NK-92 (cell line): ENCODE results near the gene ANTKMT.
"Not testable (repeated sequence)": the region's sequence is repeated elsewhere in the genome, so short reads cannot be mapped to it uniquely, and the experiment has no call there.

ENCODE experiments used
- DNase-seq: peaks from one replicate; lab custom pipeline; 2025; ENCODE audit not compliant: unreplicated experiment; lab: John Stamatoyannopoulos, UW

ANTKMT gene

DNA sequence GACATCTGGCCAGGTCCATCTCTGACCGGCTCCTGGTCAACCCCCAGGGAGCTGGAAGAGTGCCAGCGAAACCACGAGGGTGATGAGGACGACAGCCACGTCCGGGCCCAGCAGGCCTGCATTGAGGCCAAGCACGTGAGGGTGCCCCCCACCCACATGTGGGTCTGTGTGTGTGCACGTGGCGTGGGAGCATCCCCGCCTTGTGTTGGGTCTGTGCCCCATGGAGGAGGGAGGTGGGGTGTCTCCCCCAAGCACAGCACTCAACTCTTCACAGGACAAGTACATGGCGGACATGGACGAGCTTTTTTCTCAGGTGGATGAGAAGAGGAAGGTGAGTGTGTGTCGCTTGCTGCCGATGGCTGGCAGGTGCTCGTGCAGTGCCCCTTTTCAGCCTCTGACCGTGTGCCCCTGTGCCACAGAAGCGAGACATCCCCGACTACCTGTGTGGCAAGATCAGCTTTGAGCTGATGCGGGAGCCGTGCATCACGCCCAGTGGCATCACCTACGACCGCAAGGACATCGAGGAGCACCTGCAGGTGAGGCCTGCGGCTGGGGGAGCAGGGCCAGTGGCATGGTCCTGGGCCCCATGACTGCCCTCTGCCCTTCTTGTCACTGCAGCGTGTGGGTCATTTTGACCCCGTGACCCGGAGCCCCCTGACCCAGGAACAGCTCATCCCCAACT is 39.1 kb upstream of the ANTKMT start:
- no peak for DNase-seq

DNA sequence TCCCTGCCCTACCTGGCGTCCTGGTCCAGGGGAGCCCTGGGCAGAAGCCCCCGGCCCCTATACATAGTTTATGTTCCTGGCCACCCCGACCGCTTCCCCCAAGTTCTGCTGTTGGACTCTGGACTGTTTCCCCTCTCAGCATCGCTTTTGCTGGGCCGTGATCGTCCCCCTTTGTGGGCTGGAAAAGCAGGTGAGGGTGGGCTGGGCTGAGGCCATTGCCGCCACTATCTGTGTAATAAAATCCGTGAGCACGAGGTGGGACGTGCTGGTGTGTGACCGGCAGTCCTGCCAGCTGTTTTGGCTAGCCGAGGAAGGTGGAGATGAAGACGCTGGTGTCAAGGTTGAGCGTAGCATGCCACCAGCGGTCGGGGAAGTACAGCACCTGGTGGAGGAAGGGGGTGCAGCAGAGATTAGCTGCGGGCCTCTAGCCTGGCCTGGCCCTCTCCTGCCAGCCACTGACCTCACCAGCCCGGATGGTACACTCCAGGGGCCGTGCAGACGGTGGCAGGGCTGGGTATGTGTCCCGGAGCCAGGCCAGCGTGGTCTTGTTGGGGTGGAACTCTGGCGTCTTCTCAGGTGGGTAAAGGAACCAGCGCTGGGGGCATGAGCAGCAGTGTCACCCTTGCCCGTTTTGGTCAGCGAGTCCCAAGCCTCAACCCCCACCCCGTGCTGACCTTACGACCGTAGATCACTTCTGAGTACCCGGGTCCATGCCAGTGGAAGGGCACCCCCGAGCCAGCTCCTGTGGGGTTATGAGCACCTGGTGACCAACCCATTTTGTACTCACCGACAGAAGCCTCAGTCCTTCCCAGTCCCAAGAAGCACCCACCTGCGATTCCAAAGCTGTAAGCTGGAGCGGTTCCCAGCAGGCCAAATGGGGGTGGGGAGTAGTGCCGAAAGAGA is 38.2 kb upstream of the ANTKMT start:
- DNase-seq, result no peak

- no peak for DNase-seq
Measured at GRCh38 chr16:683396-684070, 37.4 kb upstream of the ANTKMT start.

- DNase-seq, result peak; percentile 71
Measured at GRCh38 chr16:684071-684794, 36.7 kb upstream of the ANTKMT start, which contains the start of gene JMJD8. Gene JMJD8 (minus strand): TSS chr16:684334. CDS start chr16:684319, 15 bp downstream.

GRCh38 chr16:684961-685696 is 35.8 kb upstream of the ANTKMT start:
- DNase-seq, result no peak

GRCh38 chr16:685967-686366 is 35.0 kb upstream of the ANTKMT start:
- DNase-seq, result no peak

GRCh38 chr16:686459-687260 is 34.3 kb upstream of the ANTKMT start:
- DNase-seq, result no peak

DNA sequence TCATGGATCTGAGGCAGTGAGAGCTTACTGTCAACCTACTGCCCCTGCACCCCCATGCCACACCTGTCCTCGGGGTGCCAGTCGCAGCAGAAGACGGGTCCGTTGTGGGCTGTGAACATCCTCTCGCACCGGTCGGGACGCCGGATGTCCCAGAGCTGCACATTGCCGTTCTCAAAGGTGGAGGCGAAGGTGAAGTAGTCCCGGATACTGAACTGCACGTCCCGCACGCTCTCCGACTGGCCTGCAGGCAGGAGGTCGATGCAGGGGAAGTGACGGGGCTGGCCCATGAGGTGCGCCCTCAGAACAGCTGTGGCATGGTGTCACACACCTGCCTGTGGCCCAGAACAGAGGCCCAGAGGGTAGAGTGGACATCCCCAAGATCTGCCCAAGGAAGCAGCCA is 33.4 kb upstream of the ANTKMT start:
- DNase-seq, result no peak

DNA sequence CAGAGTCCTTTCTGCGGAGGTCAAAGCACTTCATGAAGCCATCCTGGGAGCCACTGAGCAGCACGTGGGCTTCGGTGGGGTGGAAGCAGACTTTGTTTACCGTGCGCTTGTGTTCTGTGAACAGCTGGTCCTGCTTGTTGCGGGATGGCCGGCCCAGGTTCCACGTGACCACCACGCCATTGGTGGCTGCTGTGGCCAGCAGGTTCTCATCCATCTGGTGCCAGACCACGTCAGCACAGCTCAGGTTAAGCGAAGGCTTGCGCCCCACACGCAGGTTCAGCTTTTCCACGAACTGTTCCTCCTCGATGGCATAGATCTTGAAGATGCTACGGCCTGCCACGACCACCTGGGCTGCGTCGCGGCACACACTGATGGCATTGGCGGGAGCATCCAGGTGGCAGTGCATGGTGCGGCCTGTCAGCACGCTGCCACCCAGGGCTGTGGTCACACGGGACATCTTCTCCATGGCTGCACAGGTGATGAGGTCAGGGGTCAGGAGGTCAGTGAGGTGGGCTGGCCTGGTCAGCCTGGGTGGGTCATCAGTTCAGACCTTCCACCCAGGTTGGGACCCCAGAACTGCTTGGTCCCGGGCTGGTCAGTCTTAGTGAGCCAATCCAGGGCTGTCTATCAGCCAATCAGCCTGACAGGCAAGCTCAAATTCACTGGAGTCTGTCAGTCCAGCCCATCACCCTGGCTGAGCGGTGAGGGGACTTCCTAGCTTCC is 31.6 kb upstream of the ANTKMT start:
- no peak for DNase-seq

DNA sequence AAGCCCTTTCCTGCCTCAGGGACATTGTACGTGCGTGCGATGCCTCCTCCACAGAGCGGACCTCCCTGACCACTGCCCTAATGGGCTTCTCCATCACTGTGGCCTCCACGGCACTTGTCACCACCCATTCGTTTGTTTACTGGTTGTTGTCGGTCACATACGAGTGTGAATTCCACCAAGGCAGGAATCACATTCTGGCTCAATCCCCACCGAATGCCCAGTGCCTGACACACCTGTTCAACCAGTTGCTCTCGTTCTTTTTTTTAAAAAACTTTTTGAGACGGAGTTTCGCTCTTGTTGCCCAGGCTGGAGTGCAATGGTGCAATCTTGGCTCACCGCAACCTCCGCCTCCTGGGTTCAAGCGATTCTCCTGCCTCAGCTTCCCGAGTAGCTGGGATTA is 29.7 kb upstream of the ANTKMT start:
- DNase-seq, result not testable (repeated sequence)

DNA sequence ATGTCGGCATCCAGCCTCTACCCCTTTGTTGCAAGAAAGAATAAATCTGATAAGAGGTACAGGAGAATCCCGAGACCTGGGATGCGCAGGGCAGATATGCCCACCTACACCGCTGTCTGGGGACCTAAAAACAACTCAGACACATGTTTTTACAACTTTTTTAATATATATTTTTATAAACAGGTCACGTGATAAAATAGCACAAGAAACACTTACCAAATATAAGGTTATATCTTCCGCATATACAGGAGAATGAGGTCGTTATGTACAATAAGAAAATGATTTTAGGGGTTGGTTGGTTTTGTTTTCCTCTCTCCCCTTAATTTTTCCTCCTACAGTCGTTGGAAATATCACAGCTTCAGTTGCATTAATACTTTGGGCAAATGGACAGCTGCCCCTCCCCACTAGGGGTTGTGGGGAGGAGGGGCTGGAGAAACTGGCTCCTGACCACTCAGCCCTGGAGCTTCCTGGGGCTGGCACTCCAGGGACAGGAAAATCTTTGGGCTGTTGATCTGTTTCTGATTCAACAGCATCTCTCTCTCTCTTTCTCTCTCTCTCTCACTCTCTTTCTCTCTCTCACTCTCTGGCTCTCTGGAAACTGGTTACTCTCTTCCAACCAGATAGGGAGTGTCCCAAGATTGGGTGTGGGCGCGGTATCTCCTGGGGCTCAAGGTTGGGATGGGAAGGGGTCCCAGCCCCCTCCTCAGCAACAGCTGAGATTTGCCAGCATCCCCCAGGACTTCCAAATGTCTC is 28.4 kb upstream of the ANTKMT start:
- DNase-seq, result no peak

GRCh38 chr16:693364-693763 is 27.6 kb upstream of the ANTKMT start:
- DNase-seq, result no peak

- DNase-seq, result no peak
Measured at GRCh38 chr16:693766-694165, 27.2 kb upstream of the ANTKMT start.

DNA sequence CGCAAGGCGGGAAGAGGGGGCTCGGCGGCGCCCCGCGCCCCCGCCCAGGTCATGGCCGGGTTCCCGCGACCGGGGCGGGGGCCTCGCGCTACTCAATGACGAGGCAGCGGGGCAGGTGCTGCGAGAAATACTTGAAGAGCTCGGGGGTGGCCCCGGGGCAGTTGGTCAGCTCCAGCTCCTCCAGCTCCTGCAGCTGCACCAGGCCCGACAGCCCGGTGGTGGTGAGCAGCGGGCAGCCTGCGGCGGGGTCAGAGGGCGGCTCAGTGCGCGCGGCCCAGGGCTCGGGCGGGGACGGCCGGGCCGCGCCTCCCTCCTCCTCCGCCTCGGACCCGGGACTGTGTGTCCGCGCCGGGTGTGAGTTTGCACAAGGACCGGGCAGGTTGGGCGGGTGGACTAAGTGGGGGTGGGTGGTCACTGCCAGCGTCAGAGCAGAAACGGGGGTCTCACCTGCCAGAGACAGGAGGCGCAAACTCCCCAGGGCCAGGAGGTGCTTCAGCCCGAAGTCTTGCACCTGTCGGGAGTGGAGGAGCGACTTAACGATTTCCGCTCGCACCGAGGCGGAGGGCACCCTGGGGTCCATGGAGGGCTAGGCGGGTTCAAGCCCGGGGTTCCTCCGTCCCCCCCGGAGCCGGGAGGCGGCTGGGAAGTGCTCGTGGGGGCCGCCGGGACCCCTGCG is 26.6 kb upstream of the ANTKMT start:
- DNase-seq, result no peak

- DNase-seq, result no peak
Measured at GRCh38 chr16:694863-695354, 26.0 kb upstream of the ANTKMT start.

- DNase-seq, result no peak
Measured at GRCh38 chr16:695355-696089, 25.4 kb upstream of the ANTKMT start.
